NCI-H345 treated with DMSO at 0.1 percent for 48 hours (cell line): Measurements from ENCODE around the gene DISC1.
"Not testable (repeated sequence)": the region's sequence is repeated elsewhere in the genome, so short reads cannot be mapped to it uniquely, and the experiment has no call there.

Experiments
- DNase-seq: peaks from one replicate; lab custom pipeline; 2025; ENCODE audit not compliant: unreplicated experiment; lab: John Stamatoyannopoulos, UW

DISC1 gene

GRCh38 chr1:231626535-231626950, at the start of gene DISC1:
Gene DISC1, plus strand, starts transcription at chr1:231626790. Its CDS starts 78 bp downstream, at chr1:231626868.
- peak; percentile 19 for DNase-seq

- no peak for DNase-seq
Measured at GRCh38 chr1:231576804-231577718, 49.5 kb upstream of the DISC1 start.

GRCh38 chr1:231580874-231581273, 45.7 kb upstream of the DISC1 start:
- no peak for DNase-seq

GRCh38 chr1:231581859-231582258, 44.7 kb upstream of the DISC1 start:
- no peak for DNase-seq

- no peak for DNase-seq
Measured at GRCh38 chr1:231583376-231583775, 43.2 kb upstream of the DISC1 start.

GRCh38 chr1:231584117-231584516, 42.5 kb upstream of the DISC1 start:
- DNase-seq: no peak

- DNase-seq: no peak
Measured at GRCh38 chr1:231584921-231585320, 41.7 kb upstream of the DISC1 start.

- DNase-seq: no peak
Measured at GRCh38 chr1:231590453-231591198, 36.0 kb upstream of the DISC1 start.

- DNase-seq: no peak
Measured at GRCh38 chr1:231591466-231591865, 35.1 kb upstream of the DISC1 start.

GRCh38 chr1:231592809-231593208, 33.8 kb upstream of the DISC1 start:
- DNase-seq: no peak

- DNase-seq: not testable (repeated sequence)
Measured at GRCh38 chr1:231593264-231593663, 33.3 kb upstream of the DISC1 start.

GRCh38 chr1:231594123-231594522, 32.5 kb upstream of the DISC1 start:
- DNase-seq: no peak

- no peak for DNase-seq
Measured at GRCh38 chr1:231594749-231595148, 31.8 kb upstream of the DISC1 start.

GRCh38 chr1:231596337-231596791, 30.2 kb upstream of the DISC1 start:
- DNase-seq: peak; percentile 56

- no peak for DNase-seq
Measured at GRCh38 chr1:231597971-231598370, 28.6 kb upstream of the DISC1 start.

- no peak for DNase-seq
Measured at GRCh38 chr1:231600458-231600976, 26.1 kb upstream of the DISC1 start.

GRCh38 chr1:231601824-231602672, 24.5 kb upstream of the DISC1 start:
- no peak for DNase-seq

GRCh38 chr1:231602673-231602984, 24.0 kb upstream of the DISC1 start:
- DNase-seq: no peak

- peak; percentile 33 for DNase-seq
Measured at GRCh38 chr1:231603598-231604275, 22.9 kb upstream of the DISC1 start.

GRCh38 chr1:231604276-231604621, 22.3 kb upstream of the DISC1 start:
- DNase-seq: no peak
